Hepatocyte (in vitro differentiated cells): ENCODE data around the gene GPC5. TPM values are rescaled to one million over a fixed set of nuclear protein-coding genes. Genes with fewer than 3 reads are reported as not detected.

Experiments
- DNase-seq: peaks from one replicate; pipeline ENCODE4 v3.0.0-alpha.2; 2016; ENCODE audit warnings: low spot score
- H2AFZ ChIP-seq: fragments of 200-600 bp; sonication (generic); 2 replicates; pipeline ENCODE4 v1.6.0; 2016; ENCODE audit warnings: antibody characterized with exemption, mild to moderate bottlenecking
- H3K27ac ChIP-seq: fragments of 200-600 bp; sonication (generic); 2 replicates; pipeline ENCODE4 v1.5.1; 2016; ENCODE audit warnings: mild to moderate bottlenecking
- H3K27me3 ChIP-seq: fragments of 200-600 bp; sonication (generic); 2 replicates; pipeline ENCODE4 v1.6.1; 2016
- H3K36me3 ChIP-seq: fragments of 200-600 bp; sonication (generic); replicated peaks from 2 replicates; pipeline ENCODE4 v1.5.1; 2016; ENCODE audit warnings: low read depth; ENCODE audit not compliant: insufficient read depth
- H3K4me1 ChIP-seq: fragments of 200-600 bp; sonication (generic); 2 replicates; pipeline ENCODE4 v1.5.1; 2016; ENCODE audit warnings: mild to moderate bottlenecking, moderate library complexity; ENCODE audit not compliant: insufficient read depth
- H3K4me2 ChIP-seq: fragments of 200-600 bp; sonication (generic); 2 replicates; pipeline ENCODE4 v1.6.0; 2016
- H3K4me3 ChIP-seq: fragments of 200-600 bp; sonication (generic); 2 replicates; pipeline ENCODE4 v1.5.1; 2016; ENCODE audit warnings: mild to moderate bottlenecking
- H3K79me2 ChIP-seq: fragments of 200-600 bp; sonication (generic); 2 replicates; pipeline ENCODE4 v1.6.0; 2017; ENCODE audit warnings: mild to moderate bottlenecking
- H3K9me2 ChIP-seq: fragments of 200-600 bp; sonication (generic); replicated peaks from 2 replicates; pipeline ENCODE4 v1.6.0; 2017; ENCODE audit warnings: mild to moderate bottlenecking; ENCODE audit not compliant: insufficient read depth
- H3K9me3 ChIP-seq: fragments of 200-600 bp; sonication (generic); 2 replicates; pipeline ENCODE4 v1.5.1; 2016; ENCODE audit warnings: low read depth, mild to moderate bottlenecking
- H4K20me1 ChIP-seq: fragments of 200-600 bp; sonication (generic); 2 replicates; pipeline ENCODE4 v1.6.0; 2016; ENCODE audit warnings: mild to moderate bottlenecking; ENCODE audit not compliant: insufficient read depth, poor library complexity, severe bottlenecking
- EZH2 ChIP-seq: fragments of 200-600 bp; sonication (generic); IDR thresholded peaks from 2 replicates; pipeline ENCODE4 v1.6.1; 2016; ENCODE audit warnings: antibody characterized with exemption, mild to moderate bottlenecking, borderline replicate concordance
- EZH2phosphoT487 ChIP-seq: fragments of 200-600 bp; sonication (generic); IDR thresholded peaks from one replicate; pipeline ENCODE4 v1.6.1; 2018; ENCODE audit warnings: antibody characterized with exemption, mild to moderate bottlenecking, low read depth, moderate library complexity; ENCODE audit not compliant: unreplicated experiment, severe bottlenecking
- WGBS: methylation state at CpG from one replicate; pipeline ENCODE4 v1.1.6; 2016; ENCODE audit warnings: low lambda C conversion rate; ENCODE audit errors: missing lambda C conversion rate; 5-methylcytosine and 5-hydroxymethylcytosine counted together
- polyA plus RNA-seq: library from polyadenylated mRNA; unstranded; fragments of >200 nt; fragmentation: Nextera tagmentation; extraction: Ambion mirVana; gene quantifications from 2 replicates; pipeline ENCODE4 v1.2.1, GENCODE V29; 2016
- total RNA-seq: library from RNA; depleted of rRNA; stranded (reverse); fragments of >200 nt; gene quantifications from 2 replicates; pipeline ENCODE4 v1.2.3, GENCODE V29; 2014
- TF ChIP-seq, protein P1 (sequence below): fragments of 200-600 bp; sonication (generic); IDR thresholded peaks from 2 replicates; pipeline ENCODE4 v1.5.1; 2016; ENCODE audit warnings: antibody characterized with exemption, mild to moderate bottlenecking; ENCODE audit not compliant: poor library complexity

GPC5 gene
- total and polyA plus RNA-seq, 2 experiments from 2014 or later = 3.9 to 5.4 TPM

DNA sequence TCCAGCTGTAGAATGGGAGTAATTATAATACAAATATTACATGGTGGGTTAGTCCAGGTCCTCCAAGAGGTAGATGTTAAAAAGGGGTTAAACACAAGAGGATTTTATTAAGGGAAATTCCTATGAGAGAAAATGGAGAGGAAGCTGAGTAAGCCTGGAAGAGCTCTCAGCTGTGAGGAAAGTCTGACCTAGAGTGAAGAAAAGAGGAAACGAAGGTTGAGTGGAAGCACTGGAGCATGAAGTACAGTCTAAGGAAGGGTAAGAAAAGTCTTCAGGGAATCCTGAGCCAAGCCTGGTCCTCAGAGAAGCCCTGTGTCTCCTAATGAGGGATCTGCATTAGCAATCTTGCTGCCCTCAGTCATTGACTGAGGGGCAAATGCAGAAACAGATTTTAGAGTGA is 506.2 kb downstream of the GPC5 start:
- H3K4me2 ChIP-seq = no peak overlapping the region
- no peaks in the 10 kb centered on the region for H3K9me3 ChIP-seq
- no peaks in the 10 kb centered on the region for H3K4me1 ChIP-seq
- no peak overlapping the region for H3K4me3 ChIP-seq
- DNase-seq = no peak
- TF ChIP-seq, protein P1, sequence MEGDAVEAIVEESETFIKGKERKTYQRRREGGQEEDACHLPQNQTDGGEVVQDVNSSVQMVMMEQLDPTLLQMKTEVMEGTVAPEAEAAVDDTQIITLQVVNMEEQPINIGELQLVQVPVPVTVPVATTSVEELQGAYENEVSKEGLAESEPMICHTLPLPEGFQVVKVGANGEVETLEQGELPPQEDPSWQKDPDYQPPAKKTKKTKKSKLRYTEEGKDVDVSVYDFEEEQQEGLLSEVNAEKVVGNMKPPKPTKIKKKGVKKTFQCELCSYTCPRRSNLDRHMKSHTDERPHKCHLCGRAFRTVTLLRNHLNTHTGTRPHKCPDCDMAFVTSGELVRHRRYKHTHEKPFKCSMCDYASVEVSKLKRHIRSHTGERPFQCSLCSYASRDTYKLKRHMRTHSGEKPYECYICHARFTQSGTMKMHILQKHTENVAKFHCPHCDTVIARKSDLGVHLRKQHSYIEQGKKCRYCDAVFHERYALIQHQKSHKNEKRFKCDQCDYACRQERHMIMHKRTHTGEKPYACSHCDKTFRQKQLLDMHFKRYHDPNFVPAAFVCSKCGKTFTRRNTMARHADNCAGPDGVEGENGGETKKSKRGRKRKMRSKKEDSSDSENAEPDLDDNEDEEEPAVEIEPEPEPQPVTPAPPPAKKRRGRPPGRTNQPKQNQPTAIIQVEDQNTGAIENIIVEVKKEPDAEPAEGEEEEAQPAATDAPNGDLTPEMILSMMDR = no peak
- TF ChIP-seq EZH2phosphoT487 (no peak), EZH2 (no peak)
- 83% methylated on average over 1 of the region's 1 CpG for WGBS
- no peaks in the 10 kb centered on the region for H3K27me3 ChIP-seq
- H3K36me3 ChIP-seq = no peaks in the 10 kb centered on the region
- H3K27ac ChIP-seq = no peak overlapping the region
- no peak overlapping the region for H2AFZ ChIP-seq
- no peaks in the 10 kb centered on the region for H3K9me2 ChIP-seq
- no peaks in the 10 kb centered on the region for H4K20me1 ChIP-seq
- H3K79me2 ChIP-seq = no peaks in the 10 kb centered on the region

DNA sequence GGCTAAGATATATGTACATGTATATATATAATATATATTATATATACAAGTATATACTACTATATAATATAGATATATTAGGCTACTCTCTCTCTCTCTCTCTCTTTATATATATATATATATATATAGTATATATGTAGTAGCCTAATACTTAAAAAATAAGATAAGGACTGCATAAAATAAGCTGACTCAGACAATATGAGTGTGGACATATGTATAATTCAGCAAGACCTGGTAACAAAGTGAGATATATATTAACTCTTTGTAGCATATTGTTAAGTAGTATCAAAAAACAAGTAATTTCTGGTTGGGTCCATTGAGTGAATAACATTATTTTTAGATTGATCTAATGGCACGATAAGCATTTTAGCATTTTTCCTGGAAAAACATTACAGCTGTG is 509.0 kb downstream of the GPC5 start:
- Histone ChIP-seq H3K36me3 (no peaks in the 10 kb centered on the region), H3K9me2 (no peaks in the 10 kb centered on the region), H3K27me3 (no peaks in the 10 kb centered on the region), H3K4me3 (no peak overlapping the region), H3K79me2 (no peaks in the 10 kb centered on the region), H3K27ac (no peak overlapping the region), H3K9me3 (no peaks in the 10 kb centered on the region), H3K4me2 (no peak overlapping the region), H2AFZ (no peak overlapping the region), H4K20me1 (no peaks in the 10 kb centered on the region), H3K4me1 (no peaks in the 10 kb centered on the region)
- TF ChIP-seq EZH2phosphoT487 = no peak
- TF ChIP-seq EZH2 = no peak
- TF ChIP-seq, protein P1 = no peak
- no peak for DNase-seq
- 93% methylated on average over 1 of the region's 1 CpG for WGBS

DNA sequence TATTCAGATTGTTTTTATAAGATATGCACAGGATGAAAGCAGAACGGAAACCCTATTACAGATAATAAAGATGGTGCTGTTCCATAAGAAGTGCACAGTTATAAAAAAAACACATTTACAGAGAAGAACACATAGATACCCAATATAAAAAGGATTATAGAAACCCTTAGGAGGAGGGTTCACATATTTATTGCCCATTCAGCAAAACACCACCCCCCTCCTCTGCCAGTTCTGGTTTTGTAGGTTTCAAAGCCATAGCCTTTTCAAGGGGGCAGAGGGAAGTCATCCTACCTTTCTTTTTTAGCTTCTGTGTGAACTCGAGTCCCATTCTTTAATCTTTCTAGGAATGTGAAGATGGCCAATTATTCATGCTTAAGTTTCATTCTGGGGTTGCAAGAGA is 511.2 kb downstream of the GPC5 start:
- Histone ChIP-seq H4K20me1 (no peaks in the 10 kb centered on the region), H3K27me3 (no peaks in the 10 kb centered on the region), H3K4me3 (no peak overlapping the region), H3K9me2 (no peaks in the 10 kb centered on the region), H3K9me3 (no peaks in the 10 kb centered on the region), H3K4me2 (no peak overlapping the region), H3K79me2 (no peaks in the 10 kb centered on the region), H3K27ac (no peak overlapping the region), H3K36me3 (no peaks in the 10 kb centered on the region), H2AFZ (no peak overlapping the region), H3K4me1 (no peaks in the 10 kb centered on the region)
- no peak for DNase-seq
- WGBS = 70% methylated on average over 2 of the region's 2 CpGs
- TF ChIP-seq EZH2 (no peak), EZH2phosphoT487 (no peak)
- TF ChIP-seq, protein P1 = no peak

DNA sequence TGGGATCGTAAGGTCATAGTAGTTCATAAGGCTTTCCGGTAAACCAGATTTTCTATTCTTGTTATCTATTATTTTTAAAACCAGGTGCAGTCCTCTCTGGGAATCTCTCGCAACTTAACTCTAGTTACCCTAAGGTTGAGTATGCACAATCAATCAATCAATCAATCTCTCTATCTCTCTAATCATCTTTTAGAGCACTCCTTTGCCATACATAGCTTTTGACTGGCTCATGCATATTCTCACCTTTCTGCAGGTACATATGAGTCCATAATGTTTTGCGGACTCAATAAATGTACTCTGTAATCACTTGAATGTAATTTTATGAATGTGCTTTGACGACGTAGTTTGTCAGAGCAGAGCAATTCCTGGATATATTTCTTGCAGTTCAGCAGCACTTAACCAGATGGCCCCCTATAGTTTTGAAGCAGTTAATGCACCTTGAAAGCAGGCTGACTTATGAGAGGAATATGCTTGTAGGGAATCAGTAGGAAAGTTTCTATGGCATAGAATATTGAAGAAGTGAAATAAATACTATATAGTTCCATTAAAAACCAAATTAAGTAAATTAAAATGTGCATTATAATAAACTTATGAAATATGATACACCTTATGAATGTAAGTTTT is 524.7 kb downstream of the GPC5 start:
- WGBS = 79% methylated on average over 6 of the region's 6 CpGs
- Histone ChIP-seq H3K36me3 (no peaks in the 10 kb centered on the region), H3K4me1 (no peaks in the 10 kb centered on the region), H3K79me2 (no peaks in the 10 kb centered on the region), H3K27me3 (no peaks in the 10 kb centered on the region), H4K20me1 (no peaks in the 10 kb centered on the region), H2AFZ (no peak overlapping the region), H3K4me2 (no peak overlapping the region), H3K9me2 (no peaks in the 10 kb centered on the region), H3K27ac (no peak overlapping the region), H3K9me3 (no peaks in the 10 kb centered on the region), H3K4me3 (no peak overlapping the region)
- TF ChIP-seq, protein P1 = no peak
- TF ChIP-seq EZH2 (no peak), EZH2phosphoT487 (no peak)
- DNase-seq = peak; percentile 19
